Stimulated activated naive B cell treated with anti-CD40 and anti-IgM and Interleukin-4, amounts not matched to agents 10 μg/mL and 1 μg/mL and 100 μg/mL, for 72 hours (primary cell): ENCODE results near the gene STAT3.
A peak's percentile ranks its signal among the peaks of the same experiment; 100 is the strongest.
"Not testable (repeated sequence)": the region's sequence is repeated elsewhere in the genome, so short reads cannot be mapped to it uniquely, and the experiment has no call there.

Source experiments
- ATAC-seq, 2 donors: fragments of 150-1000 bp; cut with Tn5 transposase; replicated peaks; 2 replicates each; pipeline ENCODE4 v1.10.0; 2021; ENCODE audit warnings: moderate library complexity in 1 of 2
- DNase-seq: peaks from one replicate; pipeline ENCODE4 v3.0.0; 2021
- H3K27ac Mint-ChIP-seq: one replicate; pipeline ENCODE4 v1.8.0; 2022; ENCODE audit warnings: mild to moderate bottlenecking, mixed read lengths
- H3K27me3 Mint-ChIP-seq, 2 donors: one replicate each; pipeline ENCODE4 v1.8.0; 2022; ENCODE audit warnings: mixed read lengths in 2 of 2
- H3K36me3 Mint-ChIP-seq, 2 donors: one replicate each; pipeline ENCODE4 v1.8.0; 2022; ENCODE audit warnings: mixed read lengths in 2 of 2, mild to moderate bottlenecking in 1 of 2
- H3K4me1 Mint-ChIP-seq, 2 donors: one replicate each; pipeline ENCODE4 v1.8.0; 2022; ENCODE audit warnings: mixed read lengths in 2 of 2, mild to moderate bottlenecking in 1 of 2
- H3K4me3 Mint-ChIP-seq, 2 donors: one replicate each; pipeline ENCODE4 v1.8.0; 2022; ENCODE audit warnings: mild to moderate bottlenecking in 2 of 2, mixed read lengths in 2 of 2, moderate library complexity in 1 of 2
- H3K9me3 Mint-ChIP-seq, 2 donors: one replicate each; pipeline ENCODE4 v1.8.0; 2022; ENCODE audit warnings: mixed read lengths in 2 of 2, mild to moderate bottlenecking in 1 of 2

STAT3 gene

DNA sequence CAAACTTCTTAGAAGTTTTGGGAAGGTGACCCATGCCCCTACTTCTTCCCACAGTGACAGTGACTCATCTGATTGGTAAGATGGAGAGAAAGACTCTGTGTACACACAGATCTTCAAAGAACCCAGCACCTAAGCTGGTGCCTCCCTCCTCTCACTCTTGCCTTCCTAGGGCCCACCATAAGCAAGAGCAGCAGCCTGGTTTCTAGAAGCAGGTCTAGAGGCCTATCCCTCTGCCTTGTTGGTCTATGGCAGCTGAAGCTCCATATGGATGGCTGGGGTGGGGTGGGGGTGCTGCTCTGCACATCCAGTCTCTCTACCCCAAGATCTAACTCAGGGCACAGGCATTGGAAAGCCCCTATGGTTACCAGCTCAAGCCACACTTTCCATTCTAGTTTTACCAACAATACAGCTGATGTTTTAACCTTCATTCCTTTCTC is 47.5 kb downstream of the STAT3 start:
- peak overlapping the region; percentile 68 for H3K27ac Mint-ChIP-seq
- peaks cover 48 to 57% of the 10 kb centered on the region in 2 donors for H3K36me3 Mint-ChIP-seq

DNA sequence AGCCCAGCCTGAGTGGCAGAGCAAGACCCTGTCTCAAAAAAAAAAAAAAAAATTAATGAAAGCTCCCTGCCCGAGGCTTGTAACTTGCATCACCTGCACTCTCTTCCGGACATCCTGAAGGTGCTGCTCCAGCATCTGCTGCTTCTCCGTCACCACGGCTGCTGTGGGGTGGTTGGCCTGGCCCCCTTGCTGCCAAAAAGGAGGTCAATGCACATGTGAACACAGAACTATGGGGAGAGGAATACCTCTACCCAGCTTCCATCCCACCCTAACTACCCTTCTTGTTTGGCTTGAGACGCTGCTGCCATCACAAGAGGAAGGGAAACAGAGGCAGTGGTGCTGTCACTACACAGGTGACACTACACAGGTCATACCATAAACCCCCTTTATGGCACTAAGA is 49.0 kb downstream of the STAT3 start:
- H3K36me3 Mint-ChIP-seq: peaks cover 48 to 58% of the 10 kb centered on the region in 2 donors
- H3K4me1 Mint-ChIP-seq: peaks cover 20 to 26% of the 10 kb centered on the region in 2 donors
- no peaks in the 10 kb centered on the region for H3K27me3 Mint-ChIP-seq
- DNase-seq (no peak), ATAC-seq (no peak)
- no peaks in the 10 kb centered on the region for H3K9me3 Mint-ChIP-seq
- no peak overlapping the region for H3K4me3 Mint-ChIP-seq
- peak overlapping the region; percentile 81 for H3K27ac Mint-ChIP-seq

More for the DNA sequence above, 47.5 kb downstream of the STAT3 start:
- ATAC-seq (peak; percentile 74 to 79), DNase-seq (no peak)
- Mint-ChIP-seq H3K27me3 (no peaks in the 10 kb centered on the region), H3K9me3 (no peaks in the 10 kb centered on the region), H3K4me3 (peak overlapping the region in 1 of 2 donors; percentile 7), H3K4me1 (peaks cover 20 to 26% of the 10 kb centered on the region in 2 donors)

DNA sequence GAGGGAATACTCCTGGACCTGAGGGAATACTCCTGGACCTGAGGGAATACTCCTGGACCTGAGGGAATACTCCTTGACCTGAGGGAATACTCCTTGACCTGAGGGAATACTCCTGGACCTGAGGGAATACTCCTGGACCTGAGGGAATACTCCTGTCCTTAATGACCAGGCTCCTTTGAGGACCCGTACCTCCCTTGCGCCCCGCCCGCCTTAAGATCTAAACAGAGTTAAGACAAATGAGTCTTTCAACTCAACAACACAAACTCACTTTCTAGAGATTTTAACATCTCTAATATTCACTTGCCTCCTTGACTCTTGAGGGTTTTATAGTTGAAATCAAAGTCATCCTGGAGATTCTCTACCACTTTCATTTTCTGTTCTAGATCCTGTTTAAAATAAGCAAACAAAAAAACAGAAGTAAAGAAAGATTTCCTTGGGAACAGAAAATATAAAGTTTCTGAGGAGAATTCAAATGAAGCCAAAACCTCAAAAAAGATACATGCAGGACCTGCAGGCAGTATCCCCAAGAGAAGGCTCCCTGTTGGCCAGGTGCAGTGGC is 49.7 kb downstream of the STAT3 start:
- peaks cover 22 to 30% of the 10 kb centered on the region in 2 donors for H3K4me1 Mint-ChIP-seq
- ATAC-seq (no peak), DNase-seq (no peak)
- H3K27ac Mint-ChIP-seq: peak overlapping the region; percentile 25
- H3K9me3 Mint-ChIP-seq: no peaks in the 10 kb centered on the region
- peaks cover 46 to 59% of the 10 kb centered on the region in 2 donors for H3K36me3 Mint-ChIP-seq
- no peak overlapping the region for H3K4me3 Mint-ChIP-seq
- no peaks in the 10 kb centered on the region for H3K27me3 Mint-ChIP-seq

- Mint-ChIP-seq H3K4me3 (no peak overlapping the region), H3K27me3 (no peaks in the 10 kb centered on the region), H3K36me3 (peaks cover 44 to 64% of the 10 kb centered on the region in 2 donors), H3K4me1 (peaks cover 23 to 31% of the 10 kb centered on the region in 2 donors), H3K9me3 (no peaks in the 10 kb centered on the region), H3K27ac (no peak overlapping the region)
- DNase-seq (no peak), ATAC-seq (peak; percentile 56 to 60)
Measured at GRCh38 chr17:42337442-42337841, 50.8 kb downstream of the STAT3 start.

- Mint-ChIP-seq H3K9me3 (no peaks in the 10 kb centered on the region), H3K36me3 (peaks cover 44 to 62% of the 10 kb centered on the region in 2 donors), H3K27ac (no peak overlapping the region), H3K4me1 (peaks cover 10 to 14% of the 10 kb centered on the region in 2 donors), H3K27me3 (no peaks in the 10 kb centered on the region), H3K4me3 (no peak overlapping the region)
- no peak for ATAC-seq
- no peak for DNase-seq
Measured at GRCh38 chr17:42334677-42335076, 53.6 kb downstream of the STAT3 start.

DNA sequence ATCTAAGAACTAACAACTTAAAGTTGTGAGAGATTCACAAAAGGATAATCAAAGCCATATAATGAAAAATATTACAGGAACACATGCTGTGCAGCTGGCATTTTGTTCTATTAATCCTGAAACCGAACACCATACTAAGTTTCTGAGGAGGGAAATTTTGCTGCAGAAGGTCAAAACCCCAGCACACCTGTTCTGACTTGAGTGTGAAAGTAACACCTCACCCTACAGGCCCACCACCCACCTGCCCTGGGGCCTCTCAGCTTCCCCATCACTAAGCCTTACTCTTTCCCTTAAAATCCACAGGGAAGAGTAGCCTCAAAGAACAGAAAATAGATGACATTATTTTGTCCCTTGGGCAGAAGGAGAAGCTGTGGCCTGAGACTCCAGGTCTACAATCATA is 55.2 kb downstream of the STAT3 start:
- H3K27ac Mint-ChIP-seq: peak overlapping the region; percentile 76

GRCh38 chr17:42329025-42329976 is 58.9 kb downstream of the STAT3 start:
- no peak for ATAC-seq
- Mint-ChIP-seq H3K4me3 (no peak overlapping the region), H3K27me3 (no peaks in the 10 kb centered on the region), H3K36me3 (peaks cover 28 to 54% of the 10 kb centered on the region in 2 donors), H3K27ac (peak overlapping the region; percentile 77), H3K4me1 (peaks cover 9 to 10% of the 10 kb centered on the region in 2 donors), H3K9me3 (no peaks in the 10 kb centered on the region)
- DNase-seq: no peak

More for the DNA sequence above, 55.2 kb downstream of the STAT3 start:
- Mint-ChIP-seq H3K4me3 (peak overlapping the region in 1 of 2 donors; percentile 11), H3K9me3 (no peaks in the 10 kb centered on the region), H3K27me3 (no peaks in the 10 kb centered on the region), H3K36me3 (peaks cover 35 to 62% of the 10 kb centered on the region in 2 donors), H3K4me1 (peaks cover 9 to 10% of the 10 kb centered on the region in 2 donors)
- ATAC-seq (peak; percentile 58 to 73), DNase-seq (no peak)

DNA sequence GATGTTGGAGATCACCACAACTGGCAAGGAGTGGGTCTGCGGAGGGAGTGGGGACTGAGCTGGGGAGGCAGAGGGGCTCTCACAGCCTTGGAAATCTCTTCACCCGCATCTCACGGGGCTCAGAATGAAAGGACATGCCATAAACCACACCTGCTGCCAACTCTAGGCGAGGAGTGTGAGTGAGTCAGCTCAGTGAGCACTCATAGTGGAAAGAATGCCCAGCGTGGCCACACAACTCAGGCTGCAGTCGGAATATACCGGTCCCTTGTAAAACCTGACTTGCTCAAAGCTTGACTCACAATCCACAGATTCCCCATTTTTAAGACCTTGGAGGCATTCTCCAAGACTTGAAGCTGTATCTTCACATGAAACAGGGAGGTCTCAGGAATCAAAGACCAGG is 63.2 kb downstream of the STAT3 start:
- no peak overlapping the region for H3K27ac Mint-ChIP-seq
- H3K4me3 Mint-ChIP-seq: no peak overlapping the region
- H3K9me3 Mint-ChIP-seq: no peaks in the 10 kb centered on the region
- H3K4me1 Mint-ChIP-seq: peaks cover 18 to 30% of the 10 kb centered on the region in 2 donors
- no peak for ATAC-seq
- no peak for DNase-seq
- peaks cover 43 to 66% of the 10 kb centered on the region in 2 donors for H3K36me3 Mint-ChIP-seq
- H3K27me3 Mint-ChIP-seq: no peaks in the 10 kb centered on the region

GRCh38 chr17:42323268-42323773 is 64.9 kb downstream of the STAT3 start:
- Mint-ChIP-seq H3K27me3 (no peaks in the 10 kb centered on the region), H3K36me3 (peaks cover 51 to 66% of the 10 kb centered on the region in 2 donors), H3K27ac (no peak overlapping the region), H3K4me3 (no peak overlapping the region), H3K9me3 (no peaks in the 10 kb centered on the region), H3K4me1 (peaks cover 27 to 37% of the 10 kb centered on the region in 2 donors)
- DNase-seq (no peak), ATAC-seq (no peak)

DNA sequence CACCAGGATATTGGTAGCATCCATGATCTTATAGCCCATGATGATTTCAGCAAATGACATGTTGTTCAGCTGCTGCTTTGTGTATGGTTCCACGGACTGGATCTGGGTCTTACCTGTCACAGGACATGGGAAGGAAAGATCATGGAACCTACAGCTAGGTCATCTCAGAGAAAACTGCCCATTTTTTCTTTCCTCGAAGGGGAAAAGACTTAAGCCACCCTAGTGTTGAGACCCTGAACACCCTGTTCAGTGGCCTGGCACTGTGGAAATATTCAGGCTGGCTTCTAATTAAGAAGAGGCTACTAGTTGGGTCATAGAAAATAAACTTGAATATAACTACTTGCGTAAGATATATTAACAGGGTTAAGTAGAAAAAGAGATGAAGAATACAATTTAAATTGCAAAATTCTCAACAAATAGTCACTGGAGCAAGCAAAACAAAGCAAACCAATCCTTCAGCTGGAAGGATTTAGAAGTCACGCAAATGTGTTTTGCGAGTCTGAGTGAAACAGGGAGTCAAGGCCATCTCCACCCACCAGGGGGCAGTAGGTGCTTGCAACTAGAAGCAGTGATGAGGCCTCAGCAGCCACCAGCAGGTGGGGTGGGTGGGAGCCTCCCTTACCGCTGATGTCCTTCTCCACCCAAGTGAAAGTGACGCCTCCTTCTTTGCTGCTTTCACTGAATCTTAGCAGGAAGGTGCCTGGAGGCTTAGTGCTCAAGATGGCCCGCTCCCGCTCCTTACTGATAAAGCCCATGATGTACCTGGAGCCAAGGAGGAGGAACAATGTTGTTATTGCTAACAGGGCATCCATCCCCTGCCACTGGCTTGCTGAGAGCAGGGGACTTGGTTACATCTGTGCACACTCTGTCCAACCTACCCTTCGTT is 65.6 kb downstream of the STAT3 start:
- no peak overlapping the region for H3K4me3 Mint-ChIP-seq
- H3K4me1 Mint-ChIP-seq: peaks cover 27 to 37% of the 10 kb centered on the region in 2 donors
- peak; percentile 81 for DNase-seq
- H3K27ac Mint-ChIP-seq: no peak overlapping the region
- peaks cover 51 to 70% of the 10 kb centered on the region in 2 donors for H3K36me3 Mint-ChIP-seq
- H3K27me3 Mint-ChIP-seq: no peaks in the 10 kb centered on the region
- H3K9me3 Mint-ChIP-seq: no peaks in the 10 kb centered on the region
- peak; percentile 92 to 94 for ATAC-seq

DNA sequence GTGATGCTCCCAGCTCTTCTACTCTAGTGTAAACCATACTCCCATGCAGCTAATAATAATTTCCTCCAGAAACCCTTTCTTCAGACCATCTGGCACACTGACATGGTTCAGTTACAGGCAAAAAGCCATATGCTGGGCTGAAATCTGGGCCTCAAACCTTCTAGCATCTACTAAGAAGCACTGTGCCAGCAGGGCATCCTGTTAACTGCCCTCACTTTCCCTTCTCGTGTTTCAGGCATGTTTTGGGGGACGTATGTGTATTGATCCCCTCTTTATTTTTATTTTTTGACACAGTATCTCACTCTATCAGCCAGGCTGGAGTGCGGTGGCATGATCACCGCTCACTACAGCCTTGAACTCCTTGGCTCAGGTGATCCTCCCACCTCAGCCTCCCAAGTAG is 66.7 kb downstream of the STAT3 start:
- Mint-ChIP-seq H3K27ac (peak overlapping the region; percentile 9), H3K4me1 (peaks cover 32 to 37% of the 10 kb centered on the region in 2 donors)

GRCh38 chr17:42317967-42318366 is 70.3 kb downstream of the STAT3 start:
- not testable (repeated sequence) for H3K4me3 Mint-ChIP-seq, H3K9me3 Mint-ChIP-seq, DNase-seq, H3K27ac Mint-ChIP-seq, ATAC-seq, H3K27me3 Mint-ChIP-seq
- Mint-ChIP-seq H3K36me3 (peaks cover 46 to 70% of the 10 kb centered on the region in 2 donors), H3K4me1 (peaks cover 45 to 63% of the 10 kb centered on the region in 2 donors)

More for the DNA sequence above, 66.7 kb downstream of the STAT3 start:
- Mint-ChIP-seq H3K36me3 (peaks cover 52 to 74% of the 10 kb centered on the region in 2 donors), H3K4me3 (no peak overlapping the region), H3K27me3 (no peaks in the 10 kb centered on the region), H3K9me3 (no peaks in the 10 kb centered on the region)
- ATAC-seq (no peak), DNase-seq (no peak)

DNA sequence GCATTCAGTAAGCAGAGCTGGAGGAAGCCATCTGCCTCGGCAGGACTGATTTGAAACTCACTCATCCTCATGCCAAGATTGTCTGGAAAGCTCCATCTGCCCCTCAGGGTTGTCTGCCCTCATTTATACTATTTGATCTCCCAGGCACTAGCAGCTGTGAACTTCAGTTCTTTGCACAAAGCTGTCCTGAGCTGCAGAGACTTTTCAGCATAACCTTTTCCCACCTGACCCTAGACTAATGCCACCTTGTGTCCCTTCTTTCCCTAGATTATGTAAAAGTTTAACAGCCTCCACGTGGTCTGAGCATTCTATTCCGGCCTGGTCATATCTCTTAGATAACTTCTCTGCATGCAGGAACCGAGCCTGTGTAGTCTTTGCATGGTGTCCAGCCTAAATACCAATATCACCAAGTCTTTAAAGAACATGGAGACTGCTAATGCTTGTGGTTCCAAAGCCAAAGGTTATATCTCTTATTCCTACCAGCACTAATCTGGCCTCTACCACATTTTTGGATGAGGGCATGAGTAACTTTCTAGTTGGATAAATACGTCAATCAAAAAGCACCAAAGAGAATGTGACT is 70.9 kb downstream of the STAT3 start:
- H3K27me3 Mint-ChIP-seq: no peaks in the 10 kb centered on the region
- DNase-seq: no peak
- no peak overlapping the region for H3K27ac Mint-ChIP-seq
- H3K4me1 Mint-ChIP-seq: peaks cover 41 to 63% of the 10 kb centered on the region in 2 donors
- H3K4me3 Mint-ChIP-seq: no peak overlapping the region
- H3K9me3 Mint-ChIP-seq: no peaks in the 10 kb centered on the region
- peaks cover 42 to 63% of the 10 kb centered on the region in 2 donors for H3K36me3 Mint-ChIP-seq
- ATAC-seq: no peak
